K562 (cell line): ENCODE data around the gene MPHOSPH8. TPM values are rescaled to one million over a fixed set of nuclear protein-coding genes. Genes with fewer than 3 reads are reported as not detected.

ENCODE experiments used
- CSDE1 ChIP-seq, 2 experiments: fragments of 450-650 bp; IDR thresholded peaks; 2 replicates each; pipeline ENCODE4 v1.6.1; 2016; ENCODE audit warnings: mild to moderate bottlenecking in 1 of 2
- ETS1 ChIP-seq: conservative IDR thresholded peaks from 2 replicates; pipeline ENCODE4 v1.6.1; 2011; ENCODE audit warnings: low read depth, mild to moderate bottlenecking, low read length; ENCODE audit not compliant: control insufficient read depth
- HMG20B ChIP-seq: fragments of 250-450 bp; sonication (Bioruptor Pico); IDR thresholded peaks from 2 replicates; pipeline ENCODE4 v1.5.0; 2021; ENCODE audit warnings: mild to moderate bottlenecking
- SMARCA5 ChIP-seq: fragments of 450-650 bp; IDR thresholded peaks from 2 replicates; pipeline ENCODE4 v1.6.1; 2016
- THRAP3 ChIP-seq: fragments of 450-650 bp; IDR thresholded peaks from 2 replicates; pipeline ENCODE4 v1.6.1; 2016; ENCODE audit warnings: mild to moderate bottlenecking, inconsistent platforms, borderline replicate concordance
- VEZF1 ChIP-seq: fragments of 200-800 bp; sonication (Bioruptor generic); IDR thresholded peaks from 2 replicates; pipeline ENCODE4 v1.6.1; 2017; ENCODE audit warnings: missing genetic modification characterization, missing compliant biosample characterization
- ZFP36 ChIP-seq: fragments of 150-350 bp; IDR thresholded peaks from 2 replicates; pipeline ENCODE4 v1.6.1; 2018; ENCODE audit warnings: low read length, low read depth; ENCODE audit not compliant: partially characterized antibody
- polyA plus RNA-seq, 8 experiments: library from polyadenylated mRNA; depleted of rRNA in 4 of 8; stranded (reverse) in 5 of 8; unstranded in 3 of 8; fragments of >200 nt; fragmentation: Nextera tagmentation in 2 of 8; fragmentation: Illumina TruSeq in 1 of 8; extraction: Ambion mirVana in 2 of 8; extraction: Trizol in 1 of 8; gene quantifications; 2 replicates each; pipeline versions ENCODE4 v1.2.1 to v1.2.3, GENCODE V29; 2011 to 2014; ENCODE audit warnings: inconsistent platforms in 1 of 8, missing spikeins in 1 of 8
- total RNA-seq, 7 experiments: library from RNA; depleted of rRNA in 6 of 7; stranded (reverse); fragments of >200 nt in 6 of 7; fragmentation: Illumina TruSeq in 2 of 7; extraction: Trizol in 2 of 7; gene quantifications; 2 replicates each; pipeline versions ENCODE4 v1.2.1 to v1.2.3, GENCODE V29; 2011 to 2021; ENCODE audit warnings: low replicate concordance in 1 of 7
- TF ChIP-seq, protein P1 (sequence below): sonication (generic); IDR thresholded peaks from 2 replicates; pipeline ENCODE4 v1.6.1; 2016

MPHOSPH8 gene
- total and polyA plus RNA-seq, 9 of the 15 experiments (the other 6 are each of a cell fraction or from before 2014, with no cell fraction given), result 10.3 to 24.8 (median 16.6) TPM

DNA sequence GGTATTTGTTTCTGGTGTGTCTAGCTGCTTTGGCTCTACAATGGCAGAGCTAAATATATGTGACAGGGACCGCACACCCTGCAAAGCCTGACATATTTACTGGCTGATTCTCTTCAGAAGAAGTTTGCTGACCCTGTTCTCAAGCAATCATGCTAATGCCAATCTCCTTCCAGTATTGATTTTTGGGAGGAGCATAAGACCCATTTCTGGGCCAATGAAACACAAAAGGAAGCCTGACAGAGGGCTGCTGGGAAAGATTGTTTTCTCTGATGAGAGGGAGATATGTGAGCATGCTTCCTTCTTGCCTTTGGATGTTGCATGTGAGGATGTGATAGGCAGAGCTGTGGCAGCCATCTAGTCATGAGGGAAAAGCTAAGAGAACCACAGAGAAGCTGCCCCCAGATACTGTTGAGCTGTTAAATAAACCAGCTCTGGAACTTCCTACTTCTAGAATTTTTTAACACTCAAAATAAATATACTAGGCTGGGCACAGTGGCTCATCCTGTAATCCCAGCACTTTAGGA is 40.7 kb upstream of the MPHOSPH8 start (continued):
- TF ChIP-seq VEZF1 (CRISPR knock-in tag), result no peak
- TF ChIP-seq CSDE1 (IDR thresholded peaks at IDR 0.05), result no peak
- TF ChIP-seq HMG20B, result no peak
- TF ChIP-seq, protein P1, sequence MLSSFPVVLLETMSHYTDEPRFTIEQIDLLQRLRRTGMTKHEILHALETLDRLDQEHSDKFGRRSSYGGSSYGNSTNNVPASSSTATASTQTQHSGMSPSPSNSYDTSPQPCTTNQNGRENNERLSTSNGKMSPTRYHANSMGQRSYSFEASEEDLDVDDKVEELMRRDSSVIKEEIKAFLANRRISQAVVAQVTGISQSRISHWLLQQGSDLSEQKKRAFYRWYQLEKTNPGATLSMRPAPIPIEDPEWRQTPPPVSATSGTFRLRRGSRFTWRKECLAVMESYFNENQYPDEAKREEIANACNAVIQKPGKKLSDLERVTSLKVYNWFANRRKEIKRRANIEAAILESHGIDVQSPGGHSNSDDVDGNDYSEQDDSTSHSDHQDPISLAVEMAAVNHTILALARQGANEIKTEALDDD, result no peak
- TF ChIP-seq SMARCA5, result no peak
- no peak for TF ChIP-seq ZFP36
- no peak for TF ChIP-seq THRAP3
- TF ChIP-seq ETS1, result no peak
